ENCODE results near the gene HAND1.

The HAND1 gene

GRCh38 chr5:154478752-154479159 lies 729 bp upstream of the HAND1 start:
- Mint-ChIP-seq H3K4me1 (peaks cover 55% of the 10 kb centered on the region), H3K4me3 (no peak overlapping the region), H3K9me3 (no peaks in the 10 kb centered on the region), H3K27me3 (peaks cover 87% of the 10 kb centered on the region), H3K36me3 (ENCODE audit: low read depth) (no peaks in the 10 kb centered on the region), H3K27ac (no peak overlapping the region)
- ATAC-seq (no peak), DNase-seq (no peak)

- peaks cover 86% of the 10 kb centered on the region for H3K27me3 Mint-ChIP-seq
- peak overlapping the region; percentile 27 for H3K4me3 Mint-ChIP-seq
- peak overlapping the region; percentile 2 for H3K27ac Mint-ChIP-seq
- H3K4me1 Mint-ChIP-seq: peaks cover 56% of the 10 kb centered on the region
- no peaks in the 10 kb centered on the region for H3K36me3 Mint-ChIP-seq (ENCODE audit: low read depth)
- DNase-seq (peak; percentile 12), ATAC-seq (no peak)
- no peaks in the 10 kb centered on the region for H3K9me3 Mint-ChIP-seq
These were observed 424 bp downstream of the HAND1 start for GRCh38 chr5:154477382-154478223.

- DNase-seq (no peak), ATAC-seq (no peak)
- H3K27me3 Mint-ChIP-seq: peaks cover 85% of the 10 kb centered on the region
- peaks cover 56% of the 10 kb centered on the region for H3K4me1 Mint-ChIP-seq
- no peaks in the 10 kb centered on the region for H3K9me3 Mint-ChIP-seq
- H3K27ac Mint-ChIP-seq: no peak overlapping the region
- peak overlapping the region; percentile 27 for H3K4me3 Mint-ChIP-seq
- no peaks in the 10 kb centered on the region for H3K36me3 Mint-ChIP-seq (ENCODE audit: low read depth)
These were observed 1.4 kb downstream of the HAND1 start for GRCh38 chr5:154476354-154477205.

- H3K36me3 Mint-ChIP-seq (ENCODE audit: low read depth): no peaks in the 10 kb centered on the region
- H3K27ac Mint-ChIP-seq: no peak overlapping the region
- no peaks in the 10 kb centered on the region for H3K9me3 Mint-ChIP-seq
These were observed 2.3 kb downstream of the HAND1 start for GRCh38 chr5:154475591-154476353.

GRCh38 chr5:154474396-154475334 lies 3.4 kb downstream of the HAND1 start:
- Mint-ChIP-seq H3K9me3 (no peaks in the 10 kb centered on the region), H3K27me3 (peaks cover 86% of the 10 kb centered on the region), H3K4me3 (peak overlapping the region; percentile 1), H3K4me1 (peaks cover 53% of the 10 kb centered on the region), H3K36me3 (ENCODE audit: low read depth) (no peaks in the 10 kb centered on the region), H3K27ac (no peak overlapping the region)
- no peak for DNase-seq
- ATAC-seq: no peak

More at GRCh38 chr5:154475591-154476353, 2.3 kb downstream of the HAND1 start:
- DNase-seq (peak; percentile 13), ATAC-seq (no peak)
- Mint-ChIP-seq H3K4me1 (peaks cover 58% of the 10 kb centered on the region), H3K27me3 (peaks cover 86% of the 10 kb centered on the region), H3K4me3 (no peak overlapping the region)

GRCh38 chr5:154473581-154474283 lies 4.3 kb downstream of the HAND1 start:
- DNase-seq (no peak), ATAC-seq (no peak)
- peak overlapping the region; percentile 42 for H3K4me3 Mint-ChIP-seq

GRCh38 chr5:154472871-154473580 lies 5.0 kb downstream of the HAND1 start:
- peak overlapping the region; percentile 42 for H3K4me3 Mint-ChIP-seq
- peaks cover 45% of the 10 kb centered on the region for H3K4me1 Mint-ChIP-seq
- ATAC-seq: no peak
- peaks cover 85% of the 10 kb centered on the region for H3K27me3 Mint-ChIP-seq
- no peaks in the 10 kb centered on the region for H3K36me3 Mint-ChIP-seq (ENCODE audit: low read depth)
- DNase-seq: no peak
- no peaks in the 10 kb centered on the region for H3K9me3 Mint-ChIP-seq
- H3K27ac Mint-ChIP-seq: no peak overlapping the region

More at GRCh38 chr5:154473581-154474283, 4.3 kb downstream of the HAND1 start:
- peaks cover 45% of the 10 kb centered on the region for H3K4me1 Mint-ChIP-seq
- H3K36me3 Mint-ChIP-seq (ENCODE audit: low read depth): no peaks in the 10 kb centered on the region
- no peaks in the 10 kb centered on the region for H3K9me3 Mint-ChIP-seq
- H3K27ac Mint-ChIP-seq: no peak overlapping the region
- H3K27me3 Mint-ChIP-seq: peaks cover 82% of the 10 kb centered on the region

GRCh38 chr5:154470947-154471870 lies 6.8 kb downstream of the HAND1 start:
- no peaks in the 10 kb centered on the region for H3K9me3 Mint-ChIP-seq
- peaks cover 74% of the 10 kb centered on the region for H3K27me3 Mint-ChIP-seq
- H3K4me3 Mint-ChIP-seq: no peak overlapping the region
- ATAC-seq (no peak), DNase-seq (no peak)
- H3K36me3 Mint-ChIP-seq (ENCODE audit: low read depth): no peaks in the 10 kb centered on the region
- peaks cover 31% of the 10 kb centered on the region for H3K4me1 Mint-ChIP-seq
- no peak overlapping the region for H3K27ac Mint-ChIP-seq

- Mint-ChIP-seq H3K36me3 (ENCODE audit: low read depth) (no peaks in the 10 kb centered on the region), H3K9me3 (no peaks in the 10 kb centered on the region), H3K27ac (no peak overlapping the region), H3K4me1 (peaks cover 23% of the 10 kb centered on the region), H3K27me3 (peaks cover 63% of the 10 kb centered on the region), H3K4me3 (no peak overlapping the region)
- DNase-seq (no peak), ATAC-seq (no peak)
These were observed 7.9 kb downstream of the HAND1 start for GRCh38 chr5:154470137-154470536.

- peak; percentile 85 for DNase-seq
- H3K4me1 Mint-ChIP-seq: peaks cover 2% of the 10 kb centered on the region
- H3K27me3 Mint-ChIP-seq: peaks cover 41% of the 10 kb centered on the region
- no peaks in the 10 kb centered on the region for H3K9me3 Mint-ChIP-seq
- peak; percentile 91 for ATAC-seq
- H3K27ac Mint-ChIP-seq: no peak overlapping the region
- H3K36me3 Mint-ChIP-seq (ENCODE audit: low read depth): no peaks in the 10 kb centered on the region
- no peak overlapping the region for H3K4me3 Mint-ChIP-seq
These were observed 10.2 kb downstream of the HAND1 start for GRCh38 chr5:154467655-154468354.

GRCh38 chr5:154466671-154467070 lies 11.4 kb downstream of the HAND1 start:
- DNase-seq: no peak
- no peak overlapping the region for H3K4me3 Mint-ChIP-seq
- no peak overlapping the region for H3K27ac Mint-ChIP-seq
- H3K4me1 Mint-ChIP-seq: peaks cover 2% of the 10 kb centered on the region
- no peaks in the 10 kb centered on the region for H3K9me3 Mint-ChIP-seq
- H3K27me3 Mint-ChIP-seq: peaks cover 31% of the 10 kb centered on the region
- H3K36me3 Mint-ChIP-seq (ENCODE audit: low read depth): no peaks in the 10 kb centered on the region
- no peak for ATAC-seq

Measured in activated naive CD8-positive, alpha-beta T cell treated with anti-CD3 and anti-CD28 coated beads, Interleukin-2, amount 50 U/mL, for 24 hours (primary cell).